Measurements from ENCODE around the gene LPO. TPM values are rescaled to one million over a fixed set of nuclear protein-coding genes. Genes with fewer than 3 reads are reported as not detected.

Gene LPO
- total RNA-seq, 2 experiments from 2014 or later, result not detected

DNA sequence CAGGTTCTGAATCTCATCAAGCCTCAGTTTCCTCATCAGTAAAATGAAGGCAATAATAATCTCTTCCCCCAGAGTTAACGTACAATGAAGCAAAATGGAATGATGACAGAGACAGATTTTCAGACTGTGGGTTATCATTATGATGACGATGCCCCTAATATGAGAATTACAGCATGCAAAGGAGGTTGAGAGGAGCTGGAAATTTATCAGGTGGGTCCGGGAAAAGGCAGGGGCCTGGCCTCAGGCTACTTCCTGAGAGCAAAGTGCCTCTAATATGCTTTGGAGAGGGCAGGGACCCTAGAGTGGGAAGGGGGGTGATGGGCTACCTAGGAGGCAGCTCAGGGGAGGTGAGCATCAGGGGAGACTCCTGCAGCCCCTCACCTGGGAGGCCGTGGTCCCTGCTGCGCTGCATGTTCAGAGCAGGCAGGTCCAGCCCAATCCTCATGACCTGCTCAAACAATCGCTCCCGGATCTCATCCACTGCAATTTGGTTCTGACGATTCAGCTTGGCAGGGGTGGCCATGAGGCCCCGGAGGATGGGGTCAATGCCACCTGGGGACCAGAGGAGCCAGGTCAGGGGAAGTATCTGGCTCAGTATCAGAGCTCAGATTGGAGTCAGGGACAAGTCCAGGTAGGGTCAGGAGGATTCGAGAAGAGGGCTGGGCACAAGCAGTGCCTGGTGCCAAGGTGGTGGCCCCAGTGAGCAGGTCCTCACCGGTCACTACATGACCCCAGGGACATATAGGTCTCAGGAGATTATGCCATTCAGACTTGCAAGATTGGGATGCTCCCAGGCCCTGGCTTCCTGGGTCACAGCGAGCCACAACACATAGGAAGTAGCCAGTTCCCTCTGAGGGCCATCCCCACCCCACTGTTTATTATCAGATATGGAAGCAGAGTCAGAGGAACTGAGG, 34.2 kb downstream of the LPO start:
- Mint-ChIP-seq H3K27ac (no peak overlapping the region), H3K4me3 (no peak overlapping the region), H3K27me3 (no peaks in the 10 kb centered on the region), H3K4me1 (ENCODE audit: low read depth) (no peaks in the 10 kb centered on the region), H3K36me3 (ENCODE audit: low read depth) (no peaks in the 10 kb centered on the region), H3K9me3 (no peaks in the 10 kb centered on the region)
- ChIA-PET POLR2A (interaction anchor here (0.9 kb wide), 1 partner anchor 16 kb away, joined by 3 read pairs; no protein-coding TSS in a partner anchor), CTCF (interaction anchor here (1.5 kb wide), 1 partner anchor 23 kb away, joined by 6 read pairs; no protein-coding TSS in a partner anchor)
- intact Hi-C loops (cut with micrococcal nuclease), result no loop called here
- no peak for DNase-seq
- ATAC-seq, result no peak
- TF ChIP-seq, protein P1, sequence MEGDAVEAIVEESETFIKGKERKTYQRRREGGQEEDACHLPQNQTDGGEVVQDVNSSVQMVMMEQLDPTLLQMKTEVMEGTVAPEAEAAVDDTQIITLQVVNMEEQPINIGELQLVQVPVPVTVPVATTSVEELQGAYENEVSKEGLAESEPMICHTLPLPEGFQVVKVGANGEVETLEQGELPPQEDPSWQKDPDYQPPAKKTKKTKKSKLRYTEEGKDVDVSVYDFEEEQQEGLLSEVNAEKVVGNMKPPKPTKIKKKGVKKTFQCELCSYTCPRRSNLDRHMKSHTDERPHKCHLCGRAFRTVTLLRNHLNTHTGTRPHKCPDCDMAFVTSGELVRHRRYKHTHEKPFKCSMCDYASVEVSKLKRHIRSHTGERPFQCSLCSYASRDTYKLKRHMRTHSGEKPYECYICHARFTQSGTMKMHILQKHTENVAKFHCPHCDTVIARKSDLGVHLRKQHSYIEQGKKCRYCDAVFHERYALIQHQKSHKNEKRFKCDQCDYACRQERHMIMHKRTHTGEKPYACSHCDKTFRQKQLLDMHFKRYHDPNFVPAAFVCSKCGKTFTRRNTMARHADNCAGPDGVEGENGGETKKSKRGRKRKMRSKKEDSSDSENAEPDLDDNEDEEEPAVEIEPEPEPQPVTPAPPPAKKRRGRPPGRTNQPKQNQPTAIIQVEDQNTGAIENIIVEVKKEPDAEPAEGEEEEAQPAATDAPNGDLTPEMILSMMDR (IDR thresholded peaks at IDR 0.05), result no peak

DNA sequence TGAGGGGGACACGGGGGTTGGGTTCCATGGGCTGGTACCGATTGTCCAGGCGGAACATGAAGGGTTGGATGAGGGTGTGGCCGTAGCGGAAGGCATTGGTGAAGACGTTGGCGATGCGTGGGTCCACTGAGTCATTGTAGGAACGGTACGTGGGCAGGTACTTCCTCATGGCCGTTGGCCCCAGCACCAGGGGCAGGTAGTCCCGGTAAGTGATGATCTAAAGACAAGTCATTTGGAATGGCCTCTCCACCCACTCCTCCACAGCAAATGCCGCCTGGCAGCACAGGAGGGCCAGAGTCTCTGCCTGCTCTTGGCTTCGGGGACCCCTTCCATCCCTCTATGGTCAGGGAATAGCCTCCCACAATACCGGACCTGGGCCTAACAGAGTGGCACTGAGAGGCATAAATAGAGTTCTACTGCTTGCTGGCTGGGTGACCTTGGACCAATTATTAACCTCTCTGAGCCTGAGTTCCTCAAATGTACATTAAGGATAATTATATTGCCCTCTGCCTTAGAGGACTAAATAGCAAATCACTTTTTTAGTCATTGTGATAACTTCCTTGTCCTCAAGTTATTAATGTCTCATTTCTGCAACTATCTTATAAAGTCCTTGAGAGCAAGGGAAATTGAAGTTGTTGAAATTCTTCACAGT, 35.2 kb downstream of the LPO start:
- no peaks in the 10 kb centered on the region for H3K4me1 Mint-ChIP-seq (ENCODE audit: low read depth)
- intact Hi-C loops (cut with micrococcal nuclease), result no loop called here
- H3K9me3 Mint-ChIP-seq, result no peaks in the 10 kb centered on the region
- CTCF ChIA-PET, result no interaction called here
- TF ChIP-seq, protein P1 (IDR thresholded peaks at IDR 0.05), result no peak
- no peak for DNase-seq
- H3K4me3 Mint-ChIP-seq, result no peak overlapping the region
- peaks cover 6% of the 10 kb centered on the region for H3K27me3 Mint-ChIP-seq
- H3K27ac Mint-ChIP-seq, result no peak overlapping the region
- no peak for ATAC-seq
- no peaks in the 10 kb centered on the region for H3K36me3 Mint-ChIP-seq (ENCODE audit: low read depth)
- POLR2A ChIA-PET, result no interaction called here

DNA sequence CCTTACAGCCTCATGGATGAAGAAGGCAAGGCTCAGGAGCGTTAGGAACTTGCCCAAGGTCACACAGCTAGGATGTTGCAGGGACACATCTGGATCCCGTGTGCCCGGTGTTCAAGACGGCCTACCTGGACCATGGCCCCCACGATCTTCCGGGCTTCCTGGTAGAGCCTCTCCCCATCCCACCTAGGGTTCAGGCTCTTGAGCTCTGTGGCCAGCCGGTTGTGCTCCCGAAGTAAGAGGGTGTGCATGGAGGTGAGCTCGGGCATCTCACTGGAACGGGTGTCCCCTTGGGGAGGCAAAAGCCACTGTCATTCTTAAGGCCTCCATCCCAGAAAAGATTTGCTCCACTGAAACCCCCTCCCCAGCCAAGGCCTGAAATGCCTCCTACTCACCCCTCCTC, 37.0 kb downstream of the LPO start:
- H3K4me3 Mint-ChIP-seq, result no peak overlapping the region
- H3K36me3 Mint-ChIP-seq (ENCODE audit: low read depth), result no peaks in the 10 kb centered on the region
- H3K27me3 Mint-ChIP-seq, result peaks cover 14% of the 10 kb centered on the region
- intact Hi-C loops (cut with micrococcal nuclease), result no loop called here
- TF ChIP-seq, protein P1 (IDR thresholded peaks at IDR 0.05), result no peak
- H3K4me1 Mint-ChIP-seq (ENCODE audit: low read depth), result peaks cover 4% of the 10 kb centered on the region
- ATAC-seq, result no peak
- DNase-seq, result no peak
- POLR2A ChIA-PET, result interaction anchor here (0.6 to 1.3 kb wide), 2 partner anchors 119 to 150 kb away, joined by 3 to 4 read pairs; no protein-coding TSS in a partner anchor
- H3K9me3 Mint-ChIP-seq, result no peaks in the 10 kb centered on the region
- H3K27ac Mint-ChIP-seq, result no peak overlapping the region
- CTCF ChIA-PET, result interaction anchor here (0.9 to 1.5 kb wide), 4 partner anchors 26 to 142 kb away, joined by 3 to 4 read pairs (median 3); partner anchors contain the start of genes MKS1 and RNF43

DNA sequence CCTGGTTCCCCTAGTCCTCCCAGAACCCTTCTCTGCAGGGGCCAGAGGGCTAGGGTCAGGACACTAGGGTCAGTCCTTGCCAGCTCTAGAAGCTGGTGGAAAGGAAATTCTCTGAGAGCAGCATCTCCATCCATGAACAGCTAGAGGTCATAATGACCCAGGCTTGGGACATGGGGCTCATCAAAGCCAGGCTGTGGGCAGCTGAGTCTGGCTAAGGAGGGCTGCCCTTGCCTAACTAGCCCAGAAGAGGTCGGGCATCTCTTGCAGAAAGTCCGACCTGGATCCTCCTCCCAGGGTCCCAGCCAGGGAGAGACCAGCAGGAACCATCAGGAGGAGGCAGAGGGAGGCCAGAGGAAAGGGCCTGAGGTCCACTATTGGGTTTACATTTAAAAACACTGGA, 38.0 kb downstream of the LPO start:
- CTCF ChIA-PET, result interaction anchor here (0.7 to 1.8 kb wide), 2 partner anchors 26 to 170 kb away, joined by 3 to 4 read pairs; no protein-coding TSS in a partner anchor
- no peaks in the 10 kb centered on the region for H3K9me3 Mint-ChIP-seq
- DNase-seq (no peak), ATAC-seq (no peak)
- H3K27ac Mint-ChIP-seq, result no peak overlapping the region
- POLR2A ChIA-PET, result no interaction called here
- no peak overlapping the region for H3K4me3 Mint-ChIP-seq
- H3K27me3 Mint-ChIP-seq, result peaks cover 14% of the 10 kb centered on the region
- intact Hi-C loops (cut with micrococcal nuclease), result no loop called here
- H3K36me3 Mint-ChIP-seq (ENCODE audit: low read depth), result no peaks in the 10 kb centered on the region
- TF ChIP-seq, protein P1 (IDR thresholded peaks at IDR 0.05), result no peak
- H3K4me1 Mint-ChIP-seq (ENCODE audit: low read depth), result peaks cover 4% of the 10 kb centered on the region
